ENCODE measurements around the gene MINK1. TPM values are rescaled to one million over a fixed set of nuclear protein-coding genes. Genes with fewer than 3 reads are reported as not detected.
"Not testable (repeated sequence)": the region's sequence is repeated elsewhere in the genome, so short reads cannot be mapped to it uniquely, and the experiment has no call there.

Gene MINK1
- total RNA-seq, 8 experiments from 2014 or later = 15.1 to 44.9 (median 22.2) TPM

GRCh38 chr17:4856937-4857314 is 23.8 kb downstream of the MINK1 start:
- WGBS, 10 experiments = 20 to 89% (median 74%) methylated on average over 1 to 5 of the region's 7 CpGs; no CpG with 5 or more reads in 6 of the 10 experiments
- ATAC-seq (replicated peaks in 6 of 8) = no peak
- Histone ChIP-seq H3K4me3 (no peak overlapping the region), H3K27ac (no peak overlapping the region), H3K4me1 (replicated peaks in 1 of 2) (peaks cover 16 to 24% of the 10 kb centered on the region in 2 donors)
- in situ Hi-C loops (cut with MboI; ENCODE audit: low pct_unique_long_range_greater_than_20kb in 2 of 9, low sequenced_read_pairs in 9 of 9, unreplicated experiment in 9 of 9) = no loop called here

DNA sequence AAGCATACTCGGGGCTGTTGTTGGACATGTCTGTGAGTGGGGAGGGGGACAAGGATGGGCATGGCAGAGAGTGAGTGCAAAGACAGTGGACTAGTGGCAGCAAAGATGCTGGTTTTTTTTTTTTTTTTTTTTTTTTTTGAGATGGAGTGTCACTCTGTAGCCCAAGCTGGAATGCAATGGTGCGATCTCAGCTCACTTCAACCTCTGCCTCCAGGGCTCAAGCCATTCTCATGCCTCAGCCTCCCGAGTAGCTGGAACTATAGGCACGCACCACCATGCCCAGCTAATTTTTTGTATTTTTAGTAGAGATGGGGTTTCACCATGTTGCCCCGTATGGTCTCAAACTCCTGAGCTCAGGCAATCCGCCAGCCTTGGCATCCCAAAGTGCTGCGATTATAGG is 24.2 kb downstream of the MINK1 start:
- WGBS, 10 experiments = 81 to 100% (median 92%) methylated on average over 1 to 3 of the region's 7 CpGs; no CpG with 5 or more reads in 5 of the 10 experiments
- ATAC-seq (replicated peaks in 6 of 8); H3K27ac ChIP-seq; in situ Hi-C loops (cut with MboI; ENCODE audit: low pct_unique_long_range_greater_than_20kb in 2 of 9, low sequenced_read_pairs in 9 of 9, unreplicated experiment in 9 of 9); H3K4me3 ChIP-seq: not testable (repeated sequence)
- H3K4me1 ChIP-seq (replicated peaks in 1 of 2) = peaks cover 16 to 24% of the 10 kb centered on the region in 2 donors

- peaks cover 16 to 24% of the 10 kb centered on the region in 2 donors for H3K4me1 ChIP-seq (replicated peaks in 1 of 2)
- in situ Hi-C loops (cut with MboI; ENCODE audit: low pct_unique_long_range_greater_than_20kb in 2 of 9, low sequenced_read_pairs in 9 of 9, unreplicated experiment in 9 of 9) = no loop called here
- peak in 2 of 8 experiments; percentile 30 to 37 for ATAC-seq (replicated peaks in 6 of 8)
- WGBS, 10 experiments = 30 to 100% (median 76%) methylated on average over 1 to 7 of the region's 7 CpGs
- H3K27ac ChIP-seq = no peak overlapping the region
- H3K4me3 ChIP-seq = no peak overlapping the region
Observed at GRCh38 chr17:4858068-4858881, 25.1 kb downstream of the MINK1 start.

- no peak overlapping the region for H3K27ac ChIP-seq
- peak in 3 of 8 experiments; percentile 36 to 63 (median 37) for ATAC-seq (replicated peaks in 6 of 8)
- no peak overlapping the region for H3K4me3 ChIP-seq
- in situ Hi-C loops (cut with MboI; ENCODE audit: low pct_unique_long_range_greater_than_20kb in 2 of 9, low sequenced_read_pairs in 9 of 9, unreplicated experiment in 9 of 9) = no loop called here
- WGBS, 10 experiments = 40% methylated on average over 1 of the region's 5 CpGs; no CpG with 5 or more reads in 9 of the 10 experiments
- peaks cover 14 to 19% of the 10 kb centered on the region in 2 donors for H3K4me1 ChIP-seq (replicated peaks in 1 of 2)
Observed at GRCh38 chr17:4858882-4859260, 25.7 kb downstream of the MINK1 start.

DNA sequence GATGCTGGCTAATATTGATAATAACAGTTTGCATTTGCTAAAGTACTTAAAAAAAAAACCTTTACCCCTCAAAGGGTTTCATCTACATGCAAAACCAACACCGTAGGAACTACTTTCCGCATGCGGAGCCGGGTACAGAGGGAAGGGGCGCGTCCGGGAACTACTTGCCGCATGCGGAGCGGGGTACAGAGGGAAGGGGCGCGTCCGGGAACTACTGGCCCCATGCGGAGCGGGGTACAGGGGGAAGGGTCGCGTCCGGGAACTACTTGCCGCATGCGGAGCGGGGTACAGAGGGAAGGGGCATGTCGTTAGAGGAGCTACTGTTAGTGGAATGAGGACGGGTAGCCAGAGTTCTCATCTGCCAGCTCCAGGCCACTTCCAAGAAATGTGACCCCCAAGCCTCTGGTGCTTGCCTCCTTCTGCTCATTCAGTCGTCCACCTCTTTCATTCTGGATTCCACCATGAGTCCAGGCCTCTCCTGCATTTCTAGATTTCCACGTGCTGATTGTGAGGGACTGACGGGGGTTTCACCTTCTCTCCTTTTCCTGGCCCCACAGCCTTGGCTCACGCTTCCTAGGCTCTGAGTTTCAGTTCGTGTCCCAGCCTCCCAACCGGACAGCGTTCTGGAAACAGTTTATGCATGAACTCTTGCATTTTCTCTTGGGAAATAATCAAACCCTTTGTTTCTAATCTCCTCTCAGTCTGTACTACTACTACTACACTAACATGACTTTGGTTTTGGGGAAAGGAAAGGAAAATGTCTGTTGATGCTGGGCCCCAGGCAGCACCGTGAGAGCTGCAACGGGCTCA is 26.9 kb downstream of the MINK1 start:
- 59 to 94% (median 74%) methylated on average over 3 to 26 of the region's 32 CpGs; no CpG with 5 or more reads in 2 of the 10 experiments for WGBS, 10 experiments
- ATAC-seq (replicated peaks in 6 of 8) = no peak

GRCh38 chr17:4860651-4861050 is 27.5 kb downstream of the MINK1 start:
- H3K27ac ChIP-seq = no peak overlapping the region
- in situ Hi-C loops (cut with MboI; ENCODE audit: low pct_unique_long_range_greater_than_20kb in 2 of 9, low sequenced_read_pairs in 9 of 9, unreplicated experiment in 9 of 9) = no loop called here
- ATAC-seq (replicated peaks in 6 of 8) = no peak
- WGBS, 10 experiments = 80 to 100% (median 95%) methylated on average over 1 to 9 of the region's 9 CpGs; no CpG with 5 or more reads in 5 of the 10 experiments
- no peak overlapping the region for H3K4me3 ChIP-seq
- H3K4me1 ChIP-seq (replicated peaks in 1 of 2) = peaks cover 6 to 11% of the 10 kb centered on the region in 2 donors

More for the DNA sequence above, 26.9 kb downstream of the MINK1 start:
- Histone ChIP-seq H3K4me1 (replicated peaks in 1 of 2) (peaks cover 6 to 11% of the 10 kb centered on the region in 2 donors), H3K27ac (no peak overlapping the region), H3K4me3 (no peak overlapping the region)
- in situ Hi-C loops (cut with MboI; ENCODE audit: low pct_unique_long_range_greater_than_20kb in 2 of 9, low sequenced_read_pairs in 9 of 9, unreplicated experiment in 9 of 9) = no loop called here

DNA sequence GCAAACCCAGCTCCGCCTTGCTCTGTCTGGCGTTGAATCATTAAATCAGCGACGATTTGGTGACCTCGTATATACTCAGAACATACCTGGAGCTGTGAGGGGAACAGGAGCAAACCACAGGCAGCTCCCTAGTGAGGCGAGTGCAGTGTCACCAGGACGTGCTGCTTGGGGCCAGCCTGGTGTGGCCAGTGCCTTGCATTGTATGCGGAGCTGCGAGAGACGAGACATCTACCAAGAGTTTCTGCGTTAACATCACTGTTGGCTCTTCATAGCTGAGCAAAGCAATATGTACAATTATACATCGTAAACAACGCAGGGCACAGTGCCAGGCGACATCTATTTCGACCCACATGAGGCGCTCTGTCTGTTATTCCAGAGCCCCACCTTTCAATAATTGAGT is 27.9 kb downstream of the MINK1 start:
- Histone ChIP-seq H3K27ac (no peak overlapping the region), H3K4me3 (no peak overlapping the region), H3K4me1 (replicated peaks in 1 of 2) (peaks cover 6 to 11% of the 10 kb centered on the region in 2 donors)
- WGBS, 10 experiments = 80 to 100% (median 95%) methylated on average over 1 to 11 of the region's 16 CpGs; no CpG with 5 or more reads in 1 of the 10 experiments
- no peak for ATAC-seq (replicated peaks in 6 of 8)
- in situ Hi-C loops (cut with MboI; ENCODE audit: low pct_unique_long_range_greater_than_20kb in 2 of 9, low sequenced_read_pairs in 9 of 9, unreplicated experiment in 9 of 9) = no loop called here

- peaks cover 5 to 7% of the 10 kb centered on the region in 2 donors for H3K4me1 ChIP-seq (replicated peaks in 1 of 2)
- ATAC-seq (replicated peaks in 6 of 8) = no peak
- WGBS, 10 experiments = 80 to 100% (median 92%) methylated on average over 1 to 3 of the region's 4 CpGs; no CpG with 5 or more reads in 3 of the 10 experiments
- H3K4me3 ChIP-seq = no peak overlapping the region
- no peak overlapping the region for H3K27ac ChIP-seq
- in situ Hi-C loops (cut with MboI; ENCODE audit: low pct_unique_long_range_greater_than_20kb in 2 of 9, low sequenced_read_pairs in 9 of 9, unreplicated experiment in 9 of 9) = no loop called here
Observed at GRCh38 chr17:4862720-4863119, 29.6 kb downstream of the MINK1 start.

- Histone ChIP-seq H3K4me1 (replicated peaks in 1 of 2) (peaks cover 0 to 1% of the 10 kb centered on the region in 2 donors), H3K27ac (no peak overlapping the region), H3K4me3 (no peak overlapping the region)
- no peak for ATAC-seq (replicated peaks in 6 of 8)
- in situ Hi-C loops (cut with MboI; ENCODE audit: low pct_unique_long_range_greater_than_20kb in 2 of 9, low sequenced_read_pairs in 9 of 9, unreplicated experiment in 9 of 9) = no loop called here
- WGBS, 10 experiments = 80 to 100% (median 87%) methylated on average over 1 of the region's 1 CpG; no CpG with 5 or more reads in 4 of the 10 experiments
Observed at GRCh38 chr17:4863321-4863720, 30.2 kb downstream of the MINK1 start.

- 85 to 100% (median 94%) methylated on average over 1 to 4 of the region's 5 CpGs; no CpG with 5 or more reads in 3 of the 10 experiments for WGBS, 10 experiments
- H3K27ac ChIP-seq; H3K4me3 ChIP-seq; ATAC-seq (replicated peaks in 6 of 8); in situ Hi-C loops (cut with MboI; ENCODE audit: low pct_unique_long_range_greater_than_20kb in 2 of 9, low sequenced_read_pairs in 9 of 9, unreplicated experiment in 9 of 9); H3K4me1 ChIP-seq (replicated peaks in 1 of 2): not testable (repeated sequence)
Observed at GRCh38 chr17:4867535-4867934, 34.4 kb downstream of the MINK1 start.

- ATAC-seq (replicated peaks in 6 of 8); H3K4me1 ChIP-seq (replicated peaks in 1 of 2); H3K27ac ChIP-seq; in situ Hi-C loops (cut with MboI; ENCODE audit: low pct_unique_long_range_greater_than_20kb in 2 of 9, low sequenced_read_pairs in 9 of 9, unreplicated experiment in 9 of 9); H3K4me3 ChIP-seq: not testable (repeated sequence)
- 90 to 100% (median 95%) methylated on average over 1 to 22 of the region's 22 CpGs for WGBS, 10 experiments
Observed at GRCh38 chr17:4869058-4869998, 36.2 kb downstream of the MINK1 start.

DNA sequence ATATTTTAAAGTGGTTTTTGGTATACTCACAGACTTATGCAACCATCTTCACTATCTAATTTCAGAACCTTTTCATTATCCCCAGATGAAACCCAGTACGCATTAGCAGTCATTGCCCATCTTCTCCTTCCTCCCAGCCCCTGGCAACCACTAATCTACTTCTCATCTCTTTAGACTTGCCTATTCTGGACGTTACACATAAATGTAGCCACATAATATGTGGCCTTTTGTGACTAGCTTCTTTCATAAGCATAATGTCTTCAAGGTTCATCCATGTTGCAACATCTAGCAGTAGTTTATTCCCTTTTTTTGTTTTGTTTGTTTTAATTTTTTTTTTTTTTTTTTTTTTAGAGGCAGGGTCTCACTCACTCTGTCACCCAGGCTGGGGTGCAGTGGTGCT is 37.7 kb downstream of the MINK1 start:
- ATAC-seq (replicated peaks in 6 of 8) = no peak
- WGBS, 10 experiments = 68 to 100% (median 90%) methylated on average over 1 to 2 of the region's 2 CpGs
- H3K27ac ChIP-seq = no peak overlapping the region
- H3K4me3 ChIP-seq = no peak overlapping the region
- H3K4me1 ChIP-seq (replicated peaks in 1 of 2) = no peaks in the 10 kb centered on the region
- in situ Hi-C loops (cut with MboI; ENCODE audit: low pct_unique_long_range_greater_than_20kb in 2 of 9, low sequenced_read_pairs in 9 of 9, unreplicated experiment in 9 of 9) = no loop called here

Measured in motor neuron (in vitro differentiated cells).